ENCODE results near the gene DRAXIN. TPM values are rescaled to one million over a fixed set of nuclear protein-coding genes. Genes with fewer than 3 reads are reported as not detected.

Gene DRAXIN
- total RNA-seq, 1 donor: not detected

GRCh38 chr1:11731691-11732283, 40.3 kb downstream of the DRAXIN start:
- no peak for TF ChIP-seq CTCF (IDR thresholded peaks at IDR 0.05; ENCODE audit: insufficient read depth, low read depth, low read length)
- DNase-seq (ENCODE audit: low read depth): peak; percentile 79
- H3K4me3 ChIP-seq (ENCODE audit: low read depth, low read length): peak overlapping the region; percentile 36

- no peak for TF ChIP-seq CTCF (IDR thresholded peaks at IDR 0.05; ENCODE audit: insufficient read depth, low read depth, low read length)
- DNase-seq (ENCODE audit: low read depth): no peak
- H3K4me3 ChIP-seq (ENCODE audit: low read depth, low read length): no peak overlapping the region
These were observed 41.8 kb downstream of the DRAXIN start for GRCh38 chr1:11733306-11733705.

- no peak for DNase-seq (ENCODE audit: low read depth)
- TF ChIP-seq CTCF (IDR thresholded peaks at IDR 0.05; ENCODE audit: insufficient read depth, low read depth, low read length): no peak
- peak overlapping the region; percentile 98 for H3K4me3 ChIP-seq (ENCODE audit: low read depth, low read length)
These were observed 44.0 kb downstream of the DRAXIN start for GRCh38 chr1:11735531-11735853.

GRCh38 chr1:11735854-11736745, 44.6 kb downstream of the DRAXIN start, which contains the start of gene AGTRAP:
AGTRAP (plus strand) TSS chr1:11736136; CDS start chr1:11736209, 73 bp downstream.
- DNase-seq (ENCODE audit: low read depth): peak; percentile 91
- H3K4me3 ChIP-seq (ENCODE audit: low read depth, low read length): peak within 1 kb of the TSS; percentile 98
- TF ChIP-seq CTCF (IDR thresholded peaks at IDR 0.05; ENCODE audit: insufficient read depth, low read depth, low read length): no peak

- TF ChIP-seq CTCF (IDR thresholded peaks at IDR 0.05; ENCODE audit: insufficient read depth, low read depth, low read length): no peak
- peak; percentile 67 for DNase-seq (ENCODE audit: low read depth)
- H3K4me3 ChIP-seq (ENCODE audit: low read depth, low read length): peak overlapping the region; percentile 98
These were observed 45.5 kb downstream of the DRAXIN start for GRCh38 chr1:11736746-11737639.

- DNase-seq (ENCODE audit: low read depth): no peak
- H3K4me3 ChIP-seq (ENCODE audit: low read depth, low read length): no peak overlapping the region
- no peak for TF ChIP-seq CTCF (IDR thresholded peaks at IDR 0.05; ENCODE audit: insufficient read depth, low read depth, low read length)
These were observed 46.6 kb downstream of the DRAXIN start for GRCh38 chr1:11738096-11738495.
